ENCODE results near the gene KLRF2.

DNA sequence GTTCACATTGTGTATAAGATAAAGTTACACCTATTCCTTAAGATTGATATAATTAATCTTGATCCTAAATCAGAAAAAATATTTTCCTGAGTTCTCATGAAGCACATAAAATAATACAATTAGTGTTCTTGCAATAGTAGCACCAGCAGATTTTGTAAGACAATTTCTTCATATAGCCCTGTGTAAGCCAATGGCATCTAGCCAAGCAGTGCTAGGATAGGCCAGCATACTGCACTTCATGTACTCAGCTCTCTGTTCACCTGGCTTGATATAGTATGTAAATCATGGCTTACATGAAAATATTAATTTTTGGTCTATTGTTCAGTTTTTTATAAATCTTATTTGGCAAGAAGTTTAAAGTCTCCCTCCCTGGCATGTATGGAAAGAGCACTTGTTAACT is 1.9 kb downstream of the KLRF2 start:
- TF ChIP-seq POLR2A (IDR thresholded peaks at IDR 0.05): no peak
- no peak for TF ChIP-seq CTCF (IDR thresholded peaks at IDR 0.05)
- TF ChIP-seq POLR2AphosphoS5 (IDR thresholded peaks at IDR 0.05): no peak
